Measurements from ENCODE around the gene PER2.

DNA sequence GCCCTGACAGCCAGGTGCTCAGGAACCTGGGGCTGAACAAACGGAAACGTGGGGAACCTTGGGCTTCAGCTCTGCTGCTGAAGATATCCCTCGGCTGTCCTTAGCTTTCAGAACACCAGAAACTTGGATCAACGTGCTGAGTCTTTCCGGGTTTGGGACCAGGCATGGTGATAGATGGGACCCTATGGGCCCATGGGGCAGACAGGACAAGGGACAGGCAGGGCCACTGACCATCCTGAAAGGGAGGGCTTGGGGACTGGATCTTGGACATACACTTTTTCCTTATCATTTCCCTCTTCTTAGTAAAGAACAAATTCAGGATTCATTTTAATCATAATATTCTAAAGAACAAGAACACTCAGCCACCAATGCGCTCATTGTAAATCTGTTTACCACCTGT lies 32.3 kb downstream of the PER2 start:
- TF ChIP-seq POLR2A (IDR thresholded peaks at IDR 0.05; ENCODE audit: low read depth, low read length) (no peak), CTCF (IDR thresholded peaks at IDR 0.05; ENCODE audit: extremely low read depth in 1 of 2, insufficient read depth in 1 of 2, low read depth in 1 of 2, low read length in 2 of 2) (no peak), POLR2AphosphoS5 (IDR thresholded peaks at IDR 0.05; ENCODE audit: insufficient read depth, low read depth, low read length) (no peak), MAX (IDR thresholded peaks at IDR 0.05; ENCODE audit: insufficient read depth, insufficient read length) (no peak)
